ENCODE results near the gene PNMA6E. TPM values are rescaled to one million over a fixed set of nuclear protein-coding genes. Genes with fewer than 3 reads are reported as not detected.

The PNMA6E gene
- total and polyA plus RNA-seq, 11 donors, result not detected

- TF ChIP-seq CTCF (IDR thresholded peaks at IDR 0.05) (no peak), POLR2A (IDR thresholded peaks at IDR 0.05) (no peak)
- 57 to 71% (median 64%) methylated on average over 16 to 17 of the region's 17 CpGs for WGBS, 4 donors
- Histone ChIP-seq H3K36me3 (no peaks in the 10 kb centered on the region), H3K4me1 (peaks cover 0 to 14% (median 0%) of the 10 kb centered on the region in 12 donors), H3K27me3 (peaks cover 0 to 22% (median 0%) of the 10 kb centered on the region in 9 donors), H3K9me3 (no peaks in the 10 kb centered on the region), H3K27ac (peak overlapping the region in 4 of 12 donors; percentile 38 to 59 (median 50)), H3K4me3 (peak overlapping the region; percentile 29 to 64 (median 57))
- ATAC-seq, result peak in 1 of 4 donors; percentile 16
- no peak for DNase-seq
- intact Hi-C loops (cut with DNase I), result loop anchor here in 2 of 10 donors (10.0 kb wide), 1 partner anchor 377 kb away; no protein-coding TSS in a partner anchor
Measured at GRCh38 chrX:153411988-153412574, 10.9 kb upstream of the PNMA6E start.

GRCh38 chrX:153411255-153411987, 10.3 kb upstream of the PNMA6E start, which contains the start of gene ZFP92:
Gene ZFP92 (plus strand): TSS chrX:153411472. CDS start chrX:153418323, 6,851 bp downstream.
- TF ChIP-seq POLR2A (IDR thresholded peaks at IDR 0.05), result no peak
- TF ChIP-seq CTCF (IDR thresholded peaks at IDR 0.05), result no peak
- intact Hi-C loops (cut with DNase I), result loop anchor here in 2 of 10 donors (10.0 kb wide), 1 partner anchor 377 kb away; no protein-coding TSS in a partner anchor
- DNase-seq (peak; percentile 23 to 72 (median 45)), ATAC-seq (peak in 3 of 4 donors; percentile 62 to 81 (median 64))
- 3 to 57% (median 27%) methylated on average over 35 to 72 of the region's 75 CpGs for WGBS, 4 donors
- no peaks in the 10 kb centered on the region for H3K36me3 ChIP-seq
- peaks cover 0 to 14% (median 0%) of the 10 kb centered on the region in 12 donors for H3K4me1 ChIP-seq
- H3K4me3 ChIP-seq, result peak within 1 kb of the TSS; percentile 29 to 64 (median 57)
- H3K9me3 ChIP-seq, result no peaks in the 10 kb centered on the region
- peak within 1 kb of the TSS in 6 of 12 donors; percentile 9 to 59 (median 45) for H3K27ac ChIP-seq
- H3K27me3 ChIP-seq, result peaks cover 0 to 18% (median 0%) of the 10 kb centered on the region in 9 donors

GRCh38 chrX:153410888-153411254, 9.7 kb upstream of the PNMA6E start:
- peaks cover 0 to 18% (median 0%) of the 10 kb centered on the region in 9 donors for H3K27me3 ChIP-seq
- DNase-seq, result no peak
- intact Hi-C loops (cut with DNase I), result loop anchor here in 2 of 10 donors (10.0 kb wide), 1 partner anchor 376 kb away; no protein-coding TSS in a partner anchor
- ATAC-seq, result no peak
- peak overlapping the region in 3 of 12 donors; percentile 9 to 59 (median 38) for H3K27ac ChIP-seq
- WGBS, 4 donors, result 50 to 71% (median 60%) methylated on average over 10 to 12 of the region's 12 CpGs
- H3K36me3 ChIP-seq, result no peaks in the 10 kb centered on the region
- TF ChIP-seq POLR2A (IDR thresholded peaks at IDR 0.05), result no peak
- TF ChIP-seq CTCF (IDR thresholded peaks at IDR 0.05), result no peak
- H3K4me3 ChIP-seq, result peak overlapping the region in 11 of 12 donors; percentile 37 to 64 (median 57)
- peaks cover 0 to 14% (median 0%) of the 10 kb centered on the region in 12 donors for H3K4me1 ChIP-seq
- no peaks in the 10 kb centered on the region for H3K9me3 ChIP-seq

- H3K9me3 ChIP-seq, result no peaks in the 10 kb centered on the region
- H3K27me3 ChIP-seq, result peaks cover 0 to 18% (median 0%) of the 10 kb centered on the region in 9 donors
- no peak overlapping the region for H3K4me3 ChIP-seq
- peak overlapping the region in 1 of 12 donors; percentile 9 for H3K27ac ChIP-seq
- DNase-seq, result peak in 1 of 5 donors; percentile 14
- 65 to 88% (median 76%) methylated on average over 13 to 15 of the region's 15 CpGs for WGBS, 4 donors
- intact Hi-C loops (cut with DNase I), result loop anchor here in 2 of 10 donors (10.0 kb wide), 1 partner anchor 376 kb away; no protein-coding TSS in a partner anchor
- ATAC-seq, result no peak
- H3K4me1 ChIP-seq, result peaks cover 0 to 14% (median 0%) of the 10 kb centered on the region in 12 donors
- TF ChIP-seq CTCF (IDR thresholded peaks at IDR 0.05) (no peak), POLR2A (IDR thresholded peaks at IDR 0.05) (no peak)
- no peaks in the 10 kb centered on the region for H3K36me3 ChIP-seq
Measured at GRCh38 chrX:153410373-153410772, 9.2 kb upstream of the PNMA6E start.
